Mesothelial cell of epicardium (in vitro differentiated cells): ENCODE measurements around the gene ASB18. TPM values are rescaled to one million over a fixed set of nuclear protein-coding genes. Genes with fewer than 3 reads are reported as not detected.

ENCODE experiments used
- DNase-seq, 2 experiments: peaks; one replicate each; pipeline ENCODE4 v3.0.0; 2021; ENCODE audit warnings: low spot score in 2 of 2; ENCODE audit not compliant: unreplicated experiment in 2 of 2
- H3K27ac Mint-ChIP-seq: 2 replicates; pipeline ENCODE4 v1.8.0; 2021; ENCODE audit warnings: mixed read lengths
- H3K27me3 Mint-ChIP-seq: 2 replicates; pipeline ENCODE4 v1.8.0; 2021; ENCODE audit warnings: low read depth, mixed read lengths
- H3K36me3 Mint-ChIP-seq: 2 replicates; pipeline ENCODE4 v1.8.0; 2021; ENCODE audit warnings: mixed read lengths
- H3K4me1 Mint-ChIP-seq: 2 replicates; pipeline ENCODE4 v1.8.0; 2021; ENCODE audit warnings: mixed read lengths
- H3K4me3 Mint-ChIP-seq: 2 replicates; pipeline ENCODE4 v1.8.0; 2021; ENCODE audit warnings: mild to moderate bottlenecking, moderate library complexity, mixed read lengths
- H3K9me3 Mint-ChIP-seq: 2 replicates; pipeline ENCODE4 v1.8.0; 2021; ENCODE audit warnings: mixed read lengths
- CTCF ChIP-seq: fragments of 200-600 bp; sonication (generic); IDR thresholded peaks from one replicate; pipeline ENCODE4 v1.5.0; 2021; ENCODE audit warnings: antibody characterized with exemption; ENCODE audit not compliant: unreplicated experiment
- total RNA-seq: library from RNA; stranded (reverse); gene quantifications from 3 replicates; pipeline ENCODE4 v1.2.1, GENCODE V29; 2021

The ASB18 gene
- total RNA-seq, 1 donor from 2014 or later, result not detected

DNA sequence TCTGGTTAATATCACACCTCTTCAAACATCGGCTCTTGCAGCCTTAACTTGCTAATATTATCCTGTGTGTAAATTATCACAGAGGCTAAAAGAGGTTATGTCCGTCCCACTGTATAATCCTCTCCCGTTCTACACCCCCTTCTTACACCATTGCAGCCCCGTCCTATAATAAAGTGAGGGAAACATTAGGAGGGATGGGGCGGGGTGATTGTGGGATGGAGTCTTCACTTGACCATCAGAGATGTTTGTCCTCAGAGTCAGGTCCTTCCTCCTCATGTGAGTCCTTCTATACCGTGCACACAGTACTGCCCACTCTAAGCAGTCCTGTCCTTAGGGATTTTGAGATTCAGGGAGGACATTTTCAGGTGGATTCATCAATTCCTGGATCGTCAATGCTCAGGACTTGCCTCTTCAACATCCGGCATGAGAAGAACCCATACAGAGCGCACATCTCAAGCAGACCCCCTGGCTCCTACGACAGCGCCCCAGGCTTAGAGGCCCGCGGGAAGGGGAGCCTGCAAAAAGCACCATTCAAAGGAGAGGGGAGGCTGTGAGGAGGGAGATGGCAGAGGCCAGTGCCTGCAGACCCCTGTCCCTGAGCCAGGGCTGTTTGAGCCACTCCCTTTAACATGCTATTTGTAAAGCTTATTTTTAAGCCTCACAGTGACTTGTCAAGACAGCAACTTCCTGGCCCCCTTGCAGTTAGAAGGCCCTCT is 42.8 kb upstream of the ASB18 start:
- no peak overlapping the region for H3K4me3 Mint-ChIP-seq
- H3K27me3 Mint-ChIP-seq, result no peaks in the 10 kb centered on the region
- no peak for TF ChIP-seq CTCF
- H3K9me3 Mint-ChIP-seq, result no peaks in the 10 kb centered on the region
- no peaks in the 10 kb centered on the region for H3K4me1 Mint-ChIP-seq
- DNase-seq, result no peak
- H3K36me3 Mint-ChIP-seq, result no peaks in the 10 kb centered on the region
- H3K27ac Mint-ChIP-seq, result no peak overlapping the region

DNA sequence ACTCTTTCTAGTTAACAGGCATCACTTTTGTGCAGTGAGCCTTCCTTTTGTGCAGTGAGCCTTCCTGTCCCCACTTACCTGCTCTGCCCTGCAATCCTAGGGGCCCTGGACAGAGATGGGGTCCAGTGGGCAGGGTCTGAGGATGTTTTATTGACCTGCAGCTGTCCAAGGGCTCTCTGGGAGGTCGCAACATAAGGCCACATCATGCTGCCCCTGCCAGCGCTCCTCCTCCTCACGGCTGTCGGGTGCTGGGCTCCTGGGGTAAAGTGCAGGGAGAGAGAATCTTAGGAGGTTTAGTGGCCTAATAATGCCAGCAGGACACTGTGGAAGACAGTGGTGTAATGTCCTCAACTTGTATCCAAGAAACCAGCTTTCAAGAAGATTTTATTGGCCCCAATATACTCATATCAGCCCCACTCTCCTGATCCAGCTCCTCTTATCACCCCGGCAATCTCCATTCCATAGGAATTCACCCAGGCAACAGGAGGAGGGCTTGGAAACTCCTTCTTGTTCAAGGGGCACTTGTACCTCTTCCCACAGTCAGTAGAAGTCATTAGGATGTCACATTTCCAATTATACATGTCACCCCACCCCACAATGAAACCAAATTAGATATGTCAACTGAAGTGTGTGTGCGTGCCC is 41.9 kb upstream of the ASB18 start:
- Mint-ChIP-seq H3K27me3 (no peaks in the 10 kb centered on the region), H3K27ac (no peak overlapping the region), H3K4me1 (no peaks in the 10 kb centered on the region), H3K9me3 (no peaks in the 10 kb centered on the region), H3K4me3 (no peak overlapping the region), H3K36me3 (no peaks in the 10 kb centered on the region)
- no peak for DNase-seq
- TF ChIP-seq CTCF, result no peak

- Mint-ChIP-seq H3K36me3 (no peaks in the 10 kb centered on the region), H3K27ac (no peak overlapping the region), H3K9me3 (no peaks in the 10 kb centered on the region), H3K4me3 (no peak overlapping the region), H3K4me1 (no peaks in the 10 kb centered on the region), H3K27me3 (no peaks in the 10 kb centered on the region)
- no peak for DNase-seq
- TF ChIP-seq CTCF, result no peak
Measured at GRCh38 chr2:236305531-236305930, 41.3 kb upstream of the ASB18 start.

GRCh38 chr2:236303935-236304334 is 39.7 kb upstream of the ASB18 start:
- Mint-ChIP-seq H3K4me1 (no peaks in the 10 kb centered on the region), H3K36me3 (no peaks in the 10 kb centered on the region), H3K9me3 (no peaks in the 10 kb centered on the region), H3K27me3 (no peaks in the 10 kb centered on the region), H3K4me3 (no peak overlapping the region), H3K27ac (no peak overlapping the region)
- DNase-seq, result no peak
- no peak for TF ChIP-seq CTCF

DNA sequence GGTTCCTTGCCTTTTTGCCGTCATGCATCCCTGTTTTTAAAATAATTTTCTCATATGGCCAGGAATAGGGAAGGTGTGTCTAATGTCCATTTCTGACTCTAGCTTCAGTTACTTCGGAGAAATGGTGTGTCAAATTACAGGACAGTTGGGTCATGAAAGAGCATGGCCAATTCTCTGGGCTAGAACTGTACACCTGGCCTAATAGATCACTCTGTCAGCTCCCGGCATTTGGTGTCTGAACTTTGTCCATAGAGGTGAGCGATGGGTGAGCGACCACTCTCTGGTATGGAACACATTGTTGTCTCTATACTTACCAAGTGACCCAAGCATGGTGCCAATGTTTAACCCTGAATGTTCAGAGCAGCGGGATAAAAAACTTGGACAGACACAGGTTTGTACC is 38.3 kb upstream of the ASB18 start:
- Mint-ChIP-seq H3K36me3 (no peaks in the 10 kb centered on the region), H3K4me3 (no peak overlapping the region)
- no peak for DNase-seq

More for the DNA sequence above, 38.3 kb upstream of the ASB18 start:
- Mint-ChIP-seq H3K27ac (no peak overlapping the region), H3K4me1 (no peaks in the 10 kb centered on the region), H3K27me3 (no peaks in the 10 kb centered on the region), H3K9me3 (no peaks in the 10 kb centered on the region)
- TF ChIP-seq CTCF, result no peak
